Erythroblast (primary cell): Measurements from ENCODE around the gene MGME1.

ENCODE experiments used
- GATA1 ChIP-seq: IDR thresholded peaks from 2 replicates; pipeline ENCODE4 v1.6.1; 2011; ENCODE audit warnings: low read depth, mild to moderate bottlenecking, control low read depth, low read length, moderate library complexity
- POLR2A ChIP-seq: IDR thresholded peaks from 2 replicates; pipeline ENCODE4 v1.6.1; 2011; ENCODE audit warnings: mild to moderate bottlenecking, low read length

DNA sequence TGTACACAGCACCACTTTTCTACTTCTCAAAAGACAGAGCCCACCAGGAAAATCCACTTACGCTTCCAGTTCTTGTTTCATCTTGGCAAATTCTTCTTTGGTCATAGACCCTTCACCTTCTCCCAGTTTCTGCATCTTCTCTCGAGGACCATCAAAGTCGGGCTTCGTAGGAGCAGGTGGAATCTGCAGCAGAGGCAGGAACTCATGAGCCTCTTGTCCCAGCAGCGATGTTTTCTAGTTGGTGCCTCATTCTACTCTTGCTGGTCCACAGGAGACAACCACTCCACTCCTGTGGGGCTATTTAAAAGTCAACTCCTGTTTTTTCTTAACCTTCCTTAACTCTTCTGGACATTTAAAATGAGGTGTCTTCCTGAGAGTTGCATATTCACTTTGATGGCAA is 14.9 kb upstream of the MGME1 start:
- TF ChIP-seq POLR2A (no peak), GATA1 (no peak)
